T-cell (primary cell): ENCODE data around the gene GNE. TPM values are rescaled to one million over a fixed set of nuclear protein-coding genes. Genes with fewer than 3 reads are reported as not detected.
A peak's percentile ranks its signal among the peaks of the same experiment; 100 is the strongest.
"Not testable (repeated sequence)": the region's sequence is repeated elsewhere in the genome, so short reads cannot be mapped to it uniquely, and the experiment has no call there.

Experiments used
- ATAC-seq, 4 experiments: fragments of 200-7000 bp in 3 of 4; fragments of 150-1000 bp in 1 of 4; cut with Tn5 transposase; replicated peaks in 1 of 4; 1 replicate in 3 of 4; 2 replicates in 1 of 4; pipeline ENCODE4 v1.10.0; 2021; ENCODE audit warnings: moderate library complexity in 3 of 4, mild to moderate bottlenecking in 2 of 4, moderate number of reproducible peaks in 1 of 4
- CTCF ChIA-PET, 2 donors: fragments of 300-600 bp; sonication (Branson Sonifier 250); formaldehyde crosslinking; loops; one replicate each; lab custom pipeline; 2022; ENCODE audit warnings: antibody characterized with exemption in 2 of 2; lab: Charles Lee
- POLR2A ChIA-PET, 2 donors: fragments of 300-600 bp; sonication (Branson Sonifier 250); formaldehyde crosslinking; loops; one replicate each; lab custom pipeline; 2022; ENCODE audit warnings: antibody characterized with exemption in 2 of 2; lab: Charles Lee
- DNase-seq, 35 experiments: peaks; one replicate each; pipeline versions ENCODE4 v3.0.0 to v3.0.0-alpha.2; 2013 to 2023
- H3K27ac ChIP-seq: one replicate; pipeline ENCODE4 v1.5.1; 2013; ENCODE audit warnings: low read length
- H3K27me3 ChIP-seq, 2 experiments: replicated peaks in 1 of 2; 1 replicate in 1 of 2; 2 replicates in 1 of 2; pipeline versions ENCODE4 v1.6.1 to v1.7.0; 2013; ENCODE audit warnings: low read length in 1 of 2, mixed read lengths in 1 of 2; ENCODE audit not compliant: control insufficient read depth in 2 of 2, insufficient read depth in 2 of 2; ENCODE audit errors: extremely low read depth in 1 of 2
- H3K36me3 ChIP-seq, 2 donors: 1 replicate in 1 of 2; 2 replicates in 1 of 2; pipeline versions ENCODE4 v1.6.1 to v1.7.0; 2013; ENCODE audit warnings: low read length in 1 of 2; ENCODE audit not compliant: control insufficient read depth in 2 of 2, insufficient read depth in 1 of 2; ENCODE audit errors: extremely low read depth in 1 of 2
- H3K4me1 ChIP-seq, 2 experiments: 1 replicate in 1 of 2; 2 replicates in 1 of 2; pipeline versions ENCODE4 v1.6.1 to v1.7.0; 2013; ENCODE audit warnings: low read length in 2 of 2, mixed read lengths in 1 of 2; ENCODE audit not compliant: insufficient read depth in 2 of 2, control insufficient read depth in 1 of 2; ENCODE audit errors: extremely low read depth in 1 of 2
- H3K4me3 ChIP-seq, 2 donors: 1 replicate in 1 of 2; 2 replicates in 1 of 2; pipeline versions ENCODE4 v1.5.1 to v1.7.0; 2013; ENCODE audit warnings: mild to moderate bottlenecking in 2 of 2, low read length in 1 of 2, moderate library complexity in 1 of 2; ENCODE audit not compliant: control insufficient read depth in 1 of 2; ENCODE audit errors: extremely low read depth in 1 of 2
- H3K9me3 ChIP-seq: 2 replicates; pipeline ENCODE4 v1.7.0; 2013
- H3K27ac Mint-ChIP-seq, 2 donors: one replicate each; pipeline ENCODE4 v1.8.0; 2020 to 2021; ENCODE audit warnings: mild to moderate bottlenecking in 2 of 2, mixed read lengths in 2 of 2
- H3K27me3 Mint-ChIP-seq, 2 donors: one replicate each; pipeline ENCODE4 v1.8.0; 2021 to 2022; ENCODE audit warnings: mixed read lengths in 2 of 2
- H3K36me3 Mint-ChIP-seq: one replicate; pipeline ENCODE4 v1.8.0; 2021; ENCODE audit warnings: mixed read lengths
- H3K4me1 Mint-ChIP-seq, 3 donors: one replicate each; pipeline ENCODE4 v1.8.0; 2020 to 2022; ENCODE audit warnings: mixed read lengths in 3 of 3, mild to moderate bottlenecking in 1 of 3
- H3K4me3 Mint-ChIP-seq, 3 donors: one replicate each; pipeline ENCODE4 v1.8.0; 2020 to 2022; ENCODE audit warnings: mild to moderate bottlenecking in 3 of 3, mixed read lengths in 3 of 3, moderate library complexity in 3 of 3
- H3K9me3 Mint-ChIP-seq, 3 donors: one replicate each; pipeline ENCODE4 v1.8.0; 2020 to 2022; ENCODE audit warnings: mixed read lengths in 3 of 3
- WGBS: methylation state at CpG from one replicate; pipeline ENCODE4 v1.1.5; 2013; ENCODE audit warnings: missing lambda C conversion rate; ENCODE audit not compliant: insufficient coverage; 5-methylcytosine and 5-hydroxymethylcytosine counted together
- total RNA-seq, 35 experiments: library from RNA in 6 of 35; stranded (reverse) in 6 of 35; fragments of 120-200 nt in 1 of 35; gene quantifications; one replicate each; pipeline versions ENCODE4 v1.2.1 to v1.2.4 and lab custom pipeline; 2013 to 2026

Gene GNE
- total RNA-seq, 5 donors from 2014 or later (not counting 1 experiment from before 2014, with no cell fraction given) = 12.3 to 17.0 (median 14.9) TPM

DNA sequence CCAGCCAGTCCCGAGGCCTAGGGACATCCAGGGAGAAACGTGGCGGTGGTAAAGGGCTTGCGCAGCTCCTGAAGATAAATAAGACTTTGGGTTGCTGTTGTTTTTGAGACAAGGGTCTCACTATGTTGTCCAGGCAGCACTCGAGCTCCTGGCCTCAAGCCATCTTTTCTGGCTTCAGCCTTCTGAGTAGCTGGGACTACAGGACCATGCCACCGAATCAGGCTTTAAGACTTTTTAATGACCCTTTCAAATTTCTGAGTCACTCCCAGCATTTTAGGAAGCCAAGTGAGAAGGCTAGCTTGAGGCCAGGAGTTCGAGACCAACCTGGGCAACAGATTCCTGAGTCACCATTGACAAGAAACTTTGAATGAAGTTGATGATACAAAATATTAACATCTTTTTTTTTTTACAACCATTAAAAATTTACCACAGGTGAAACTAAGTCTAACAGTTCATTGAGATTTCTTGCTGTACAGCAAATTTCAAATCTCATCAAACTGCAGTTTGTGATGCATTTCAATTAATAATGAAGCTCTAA lies 817 bp upstream of the GNE start:
- Mint-ChIP-seq H3K9me3 (no peaks in the 10 kb centered on the region), H3K36me3 (no peaks in the 10 kb centered on the region), H3K27ac (peak overlapping the region; percentile 94 to 95), H3K4me1 (peaks cover 8 to 20% (median 16%) of the 10 kb centered on the region in 3 donors), H3K4me3 (peak overlapping the region; percentile 91 to 97 (median 96)), H3K27me3 (no peaks in the 10 kb centered on the region)
- H3K27ac ChIP-seq = peak overlapping the region; percentile 75
- ChIA-PET POLR2A (interaction anchor here (0.6 to 0.7 kb wide), 4 partner anchors 7 to 141 kb away, joined by 3 to 4 read pairs (median 4); partner anchors contain the start of gene RNF38 (in 1 of the 2)), CTCF (interaction anchor here (0.6 to 2.4 kb wide), 4 partner anchors 46 to 130 kb away, joined by 3 to 11 read pairs (median 6); partner anchors contain the start of gene CLTA (in 1 of the 2))
- H3K4me3 ChIP-seq = peak overlapping the region; percentile 74 to 79
- H3K27me3 ChIP-seq = no peaks in the 10 kb centered on the region
- DNase-seq = peak in 1 of 35 experiments; percentile 1
- no peaks in the 10 kb centered on the region for H3K9me3 ChIP-seq
- peaks cover 2 to 18% of the 10 kb centered on the region in 2 experiments for H3K4me1 ChIP-seq
- H3K36me3 ChIP-seq = no peaks in the 10 kb centered on the region
- ATAC-seq = no peak
- 65% methylated on average over 4 of the region's 7 CpGs for WGBS

GRCh38 chr9:36251428-36251827 lies 6.8 kb downstream of the GNE start:
- Histone ChIP-seq H3K36me3 (peaks cover 4% of the 10 kb centered on the region in 2 donors), H3K4me1 (no peaks in the 10 kb centered on the region), H3K4me3 (no peak overlapping the region), H3K27me3 (no peaks in the 10 kb centered on the region), H3K9me3 (no peaks in the 10 kb centered on the region), H3K27ac (no peak overlapping the region)
- ATAC-seq (no peak), DNase-seq (no peak)
- Mint-ChIP-seq H3K4me3 (no peak overlapping the region), H3K4me1 (peaks cover 14 to 20% (median 18%) of the 10 kb centered on the region in 3 donors), H3K9me3 (no peaks in the 10 kb centered on the region), H3K27me3 (no peaks in the 10 kb centered on the region), H3K27ac (no peak overlapping the region), H3K36me3 (peaks cover 6% of the 10 kb centered on the region)
- 75% methylated on average over 1 of the region's 1 CpG for WGBS
- CTCF ChIA-PET = interaction anchor here in 1 of 2 donors (1.0 kb wide), 1 partner anchor 81 kb away, joined by 3 read pairs; no protein-coding TSS in a partner anchor
- POLR2A ChIA-PET = no interaction called here

GRCh38 chr9:36250079-36250478 lies 8.2 kb downstream of the GNE start:
- WGBS = 100% methylated on average over 1 of the region's 1 CpG
- Mint-ChIP-seq H3K4me1 (peaks cover 11 to 19% (median 18%) of the 10 kb centered on the region in 3 donors), H3K27me3 (no peaks in the 10 kb centered on the region), H3K9me3 (no peaks in the 10 kb centered on the region), H3K27ac (no peak overlapping the region), H3K4me3 (no peak overlapping the region), H3K36me3 (peaks cover 15% of the 10 kb centered on the region)
- no peaks in the 10 kb centered on the region for H3K27me3 ChIP-seq
- H3K4me1 ChIP-seq = no peaks in the 10 kb centered on the region
- H3K9me3 ChIP-seq = no peaks in the 10 kb centered on the region
- ChIA-PET POLR2A (no interaction called here), CTCF (interaction anchor here (0.6 to 1.0 kb wide), 3 partner anchors 79 to 125 kb away, joined by 3 to 6 read pairs (median 3); no protein-coding TSS in a partner anchor)
- H3K27ac ChIP-seq = no peak overlapping the region
- no peak overlapping the region for H3K4me3 ChIP-seq
- DNase-seq = no peak
- H3K36me3 ChIP-seq = peaks cover 7 to 12% of the 10 kb centered on the region in 2 donors
- no peak for ATAC-seq

DNA sequence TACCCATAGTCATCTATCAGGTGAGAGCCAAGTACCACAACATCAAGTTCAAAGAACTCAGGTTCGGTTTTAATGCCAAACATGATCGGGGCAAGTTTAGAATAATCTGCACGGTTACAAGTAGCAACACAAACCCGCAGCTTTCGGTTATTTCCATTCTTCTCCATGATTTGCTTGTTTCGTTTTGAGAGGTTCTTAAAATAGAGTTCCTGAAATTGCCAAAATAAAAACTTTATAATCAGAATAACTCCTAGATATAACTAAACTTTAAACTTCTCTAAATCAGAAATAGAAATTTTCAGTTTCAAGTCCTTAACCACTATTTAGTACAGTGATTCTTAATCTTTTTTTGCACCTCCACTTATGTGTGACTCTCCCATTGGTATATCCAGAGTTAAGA lies 9.1 kb downstream of the GNE start:
- POLR2A ChIA-PET = no interaction called here
- Mint-ChIP-seq H3K36me3 (peaks cover 15% of the 10 kb centered on the region), H3K4me3 (no peak overlapping the region), H3K9me3 (no peaks in the 10 kb centered on the region), H3K4me1 (peaks cover 11 to 19% (median 18%) of the 10 kb centered on the region in 3 donors), H3K27me3 (no peaks in the 10 kb centered on the region), H3K27ac (no peak overlapping the region)
- Histone ChIP-seq H3K9me3 (no peaks in the 10 kb centered on the region), H3K27me3 (no peaks in the 10 kb centered on the region), H3K4me3 (no peak overlapping the region), H3K27ac (no peak overlapping the region), H3K4me1 (no peaks in the 10 kb centered on the region), H3K36me3 (peaks cover 7 to 12% of the 10 kb centered on the region in 2 donors)
- no peak for DNase-seq
- CTCF ChIA-PET = interaction anchor here (0.8 to 2.2 kb wide), 8 partner anchors 9 to 305 kb away, joined by 3 to 12 read pairs (median 4); no protein-coding TSS in a partner anchor
- WGBS = 95% methylated on average over 4 of the region's 6 CpGs
- ATAC-seq = no peak

DNA sequence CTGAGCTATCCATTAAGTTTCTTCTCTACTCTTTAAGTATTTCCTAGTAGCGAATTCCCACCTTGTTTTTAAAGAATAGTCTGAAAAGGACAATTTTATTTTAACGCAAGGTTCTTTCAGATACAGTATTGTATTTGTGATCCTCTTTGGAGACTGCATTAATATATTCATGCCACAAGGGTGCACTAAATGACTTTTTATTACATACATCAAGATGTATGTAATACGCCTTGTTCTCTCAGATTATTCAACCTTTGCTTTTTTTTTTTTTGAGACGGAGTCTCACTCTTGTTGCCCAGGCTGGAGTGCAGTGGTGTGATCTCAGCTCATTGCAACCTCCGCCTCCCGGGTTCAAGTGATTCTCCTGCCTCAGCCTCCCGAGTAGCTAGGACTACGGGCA lies 10.2 kb downstream of the GNE start:
- no CpG with 5 or more reads among the region's 8 CpGs for WGBS
- H3K36me3 ChIP-seq = peaks cover 3 to 21% of the 10 kb centered on the region in 2 donors
- POLR2A ChIA-PET = interaction anchor here in 1 of 2 donors (0.7 kb wide), 1 partner anchor 1958 kb away, joined by 6 read pairs; no protein-coding TSS in a partner anchor
- not testable (repeated sequence) for H3K4me3 Mint-ChIP-seq, H3K9me3 ChIP-seq, H3K27me3 Mint-ChIP-seq, H3K4me3 ChIP-seq, H3K27me3 ChIP-seq, H3K9me3 Mint-ChIP-seq, H3K4me1 ChIP-seq, H3K27ac ChIP-seq
- Mint-ChIP-seq H3K36me3 (peaks cover 17% of the 10 kb centered on the region), H3K4me1 (peaks cover 11 to 19% (median 18%) of the 10 kb centered on the region in 3 donors), H3K27ac (peak overlapping the region in 1 of 2 donors; percentile 31)
- CTCF ChIA-PET = interaction anchor here (0.6 to 2.2 kb wide), 13 partner anchors 8 to 1208 kb away, joined by 3 to 12 read pairs (median 4); no protein-coding TSS in a partner anchor
- peak in 1 of 35 experiments; percentile 61 for DNase-seq
- ATAC-seq = peak; percentile 37 to 82 (median 62)

- Mint-ChIP-seq H3K27me3 (no peaks in the 10 kb centered on the region), H3K36me3 (peaks cover 17% of the 10 kb centered on the region), H3K4me1 (peaks cover 11 to 18% (median 18%) of the 10 kb centered on the region in 3 donors), H3K4me3 (no peak overlapping the region), H3K9me3 (no peaks in the 10 kb centered on the region), H3K27ac (no peak overlapping the region)
- no peaks in the 10 kb centered on the region for H3K4me1 ChIP-seq
- H3K9me3 ChIP-seq = no peaks in the 10 kb centered on the region
- ChIA-PET CTCF (interaction anchor here (0.7 to 2.2 kb wide), 6 partner anchors 16 to 1207 kb away, joined by 4 to 12 read pairs (median 10); no protein-coding TSS in a partner anchor), POLR2A (no interaction called here)
- no peak overlapping the region for H3K27ac ChIP-seq
- no peak overlapping the region for H3K4me3 ChIP-seq
- WGBS = 100% methylated on average over 1 of the region's 3 CpGs
- peaks cover 3 to 23% of the 10 kb centered on the region in 2 donors for H3K36me3 ChIP-seq
- ATAC-seq = no peak
- DNase-seq = no peak
- H3K27me3 ChIP-seq = no peaks in the 10 kb centered on the region
Measured at GRCh38 chr9:36247356-36247755, 10.9 kb downstream of the GNE start.
